ENCODE results near the gene ABCA2. TPM values are rescaled to one million over a fixed set of nuclear protein-coding genes. Genes with fewer than 3 reads are reported as not detected.

Gene ABCA2
- total and polyA plus RNA-seq, 11 donors = 13.1 to 44.3 (median 30.6) TPM

DNA sequence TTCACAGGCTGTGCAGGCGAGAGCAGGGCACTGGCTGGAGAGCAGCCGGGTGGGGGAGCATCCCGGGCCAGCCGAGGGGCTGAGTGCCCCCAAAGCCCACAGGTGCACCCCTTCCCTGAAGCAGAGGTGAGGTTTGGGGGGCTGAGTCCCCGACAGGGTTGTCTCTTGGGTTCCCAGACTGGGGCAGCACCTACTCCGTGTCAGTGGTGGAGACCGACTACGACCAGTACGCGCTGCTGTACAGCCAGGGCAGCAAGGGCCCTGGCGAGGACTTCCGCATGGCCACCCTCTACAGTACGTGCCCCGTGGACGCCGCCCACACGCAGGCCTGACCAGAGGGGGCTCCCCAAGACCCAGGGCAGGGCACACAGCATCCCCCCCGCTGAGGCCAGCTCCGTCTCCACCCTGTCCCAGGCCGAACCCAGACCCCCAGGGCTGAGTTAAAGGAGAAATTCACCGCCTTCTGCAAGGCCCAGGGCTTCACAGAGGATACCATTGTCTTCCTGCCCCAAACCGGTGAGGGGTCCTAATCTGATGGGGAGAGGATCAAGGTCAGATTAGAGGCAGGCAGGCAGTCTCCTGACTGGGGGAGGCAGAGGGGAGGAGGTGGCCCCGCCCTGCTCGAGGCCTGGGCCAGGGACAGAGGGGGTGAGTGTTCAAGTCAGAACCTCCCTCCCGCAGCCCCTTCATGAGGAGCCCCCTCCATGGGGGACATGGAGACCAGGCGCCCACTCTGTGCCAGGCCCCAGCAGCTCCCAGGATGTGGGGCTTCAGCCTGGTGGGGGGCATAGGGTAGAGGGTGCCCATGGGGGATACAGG, 48.1 kb downstream of the ABCA2 start:
- TF ChIP-seq CTCF (IDR thresholded peaks at IDR 0.05) (no peak), POLR2A (IDR thresholded peaks at IDR 0.05) (no peak)
- Histone ChIP-seq H3K9me3 (no peaks in the 10 kb centered on the region), H3K36me3 (no peaks in the 10 kb centered on the region), H3K27ac (peak overlapping the region in 10 of 12 donors; percentile 32 to 98 (median 85)), H3K4me3 (peak overlapping the region in 1 of 12 donors; percentile 47), H3K27me3 (peaks cover 0 to 19% (median 1%) of the 10 kb centered on the region in 9 donors), H3K4me1 (peaks cover 10 to 92% (median 61%) of the 10 kb centered on the region in 12 donors)
- 82 to 90% (median 88%) methylated on average over 17 to 26 of the region's 26 CpGs for WGBS, 4 donors
- ATAC-seq = no peak
- intact Hi-C loops (cut with DNase I) = loop anchor here in 2 of 10 donors (5.0 kb wide), 2 partner anchors 33 to 188 kb away; partner anchors contain the start of genes C8G (in 1 of the 2) and TMEM141 (in 1 of the 2)
- peak in 1 of 5 donors; percentile 33 for DNase-seq

DNA sequence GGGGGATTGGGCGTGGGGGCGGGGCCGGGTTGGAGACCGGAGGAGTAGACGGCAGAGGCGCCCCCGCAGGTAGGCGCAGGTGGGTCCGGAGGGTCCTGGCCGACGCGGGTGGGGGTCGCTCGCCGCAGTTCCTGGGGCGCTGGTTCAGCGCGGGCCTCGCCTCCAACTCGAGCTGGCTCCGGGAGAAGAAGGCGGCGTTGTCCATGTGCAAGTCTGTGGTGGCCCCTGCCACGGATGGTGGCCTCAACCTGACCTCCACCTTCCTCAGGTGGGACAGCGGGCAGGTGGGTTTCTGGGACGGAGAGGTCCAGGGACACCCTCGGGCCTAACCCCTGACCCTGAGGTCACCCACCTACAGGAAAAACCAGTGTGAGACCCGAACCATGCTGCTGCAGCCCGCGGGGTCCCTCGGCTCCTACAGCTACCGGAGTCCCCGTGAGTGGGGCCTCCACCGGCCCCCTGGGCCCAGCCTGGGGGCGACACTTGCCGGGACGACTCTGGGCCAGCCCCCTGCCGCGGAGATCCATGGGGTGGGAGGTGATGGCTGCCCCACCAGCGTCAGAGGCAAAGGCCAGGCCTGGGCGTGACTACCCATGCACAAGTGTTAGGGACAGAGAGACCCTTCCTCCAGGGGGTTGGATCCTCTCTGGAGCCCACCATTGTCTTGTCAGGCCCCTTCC, 49.0 kb downstream of the ABCA2 start:
- Histone ChIP-seq H3K4me1 (peaks cover 10 to 94% (median 66%) of the 10 kb centered on the region in 12 donors), H3K4me3 (peak overlapping the region in 4 of 12 donors; percentile 10 to 47 (median 18)), H3K27ac (peak overlapping the region in 9 of 12 donors; percentile 23 to 98 (median 76)), H3K27me3 (peaks cover 0 to 9% (median 0%) of the 10 kb centered on the region in 9 donors), H3K36me3 (no peaks in the 10 kb centered on the region), H3K9me3 (no peaks in the 10 kb centered on the region)
- TF ChIP-seq CTCF (IDR thresholded peaks at IDR 0.05) (no peak), POLR2A (IDR thresholded peaks at IDR 0.05) (no peak)
- intact Hi-C loops (cut with DNase I) = no loop called here
- DNase-seq (peak in 2 of 5 donors; percentile 28 to 60), ATAC-seq (no peak)
- WGBS, 4 donors = 58 to 71% (median 66%) methylated on average over 27 to 41 of the region's 41 CpGs

GRCh38 chr9:136978073-136978864, 49.8 kb downstream of the ABCA2 start:
- peak in 3 of 4 donors; percentile 31 to 55 (median 50) for ATAC-seq
- DNase-seq = peak; percentile 88 to 93 (median 90)
- intact Hi-C loops (cut with DNase I) = no loop called here
- peak overlapping the region; percentile 57 to 98 (median 88) for H3K27ac ChIP-seq
- peaks cover 0 to 9% (median 0%) of the 10 kb centered on the region in 9 donors for H3K27me3 ChIP-seq
- peaks cover 10 to 92% (median 66%) of the 10 kb centered on the region in 12 donors for H3K4me1 ChIP-seq
- peak overlapping the region; percentile 37 to 73 (median 62) for H3K4me3 ChIP-seq
- 2 to 6% (median 3%) methylated on average over 14 to 78 of the region's 78 CpGs for WGBS, 4 donors
- H3K36me3 ChIP-seq = no peaks in the 10 kb centered on the region
- H3K9me3 ChIP-seq = no peaks in the 10 kb centered on the region
- TF ChIP-seq CTCF (IDR thresholded peaks at IDR 0.05) (peak in 1 of 12 donors; percentile 18), POLR2A (IDR thresholded peaks at IDR 0.05) (peak in 1 of 2 donors; percentile 47)
